ENCODE measurements around the gene FOXQ1. TPM values are rescaled to one million over a fixed set of nuclear protein-coding genes. Genes with fewer than 3 reads are reported as not detected.
A peak's percentile ranks its signal among the peaks of the same experiment; 100 is the strongest.

The FOXQ1 gene
- total and polyA plus RNA-seq, 2 of the 13 experiments (the other 11 are each of a cell fraction or from before 2014, with no cell fraction given) = 35.2 to 39.8 TPM

- TF ChIP-seq REXO4 (CRISPR knock-in tag; IDR thresholded peaks at IDR 0.05; ENCODE audit: borderline replicate concordance) (no peak), XRCC5 (optimal IDR thresholded peaks at IDR 0.05; ENCODE audit: low read length) (peak; percentile 66), TAF15 (IDR thresholded peaks at IDR 0.05; ENCODE audit: low read depth, low read length, poor library complexity, severe bottlenecking) (no peak), ZFX (CRISPR knock-in tag; IDR thresholded peaks at IDR 0.05; ENCODE audit: low read depth) (peak; percentile 38; the same call in 1 of the 2 replicates), REL (CRISPR knock-in tag; conservative IDR thresholded peaks at IDR 0.05) (no peak), AKNA (CRISPR knock-in tag; IDR thresholded peaks at IDR 0.05; ENCODE audit: borderline replicate concordance) (no peak), RAD21 (CRISPR knock-in tag; IDR thresholded peaks at IDR 0.05) (peak; percentile 46), ZNF703 (CRISPR knock-in tag; IDR thresholded peaks at IDR 0.05; ENCODE audit: borderline replicate concordance) (no peak), ZBED4 (CRISPR knock-in tag; IDR thresholded peaks at IDR 0.05; ENCODE audit: borderline replicate concordance) (peak; percentile 85; the same call in 1 of the 2 replicates), TFDP2 (CRISPR knock-in tag; IDR thresholded peaks at IDR 0.05) (no peak), NFKBIZ (CRISPR knock-in tag; IDR thresholded peaks at IDR 0.05) (peak; percentile 57; the same call in 1 of the 2 replicates), ZNF484 (CRISPR knock-in tag; IDR thresholded peaks at IDR 0.05; ENCODE audit: borderline replicate concordance, low read depth) (no peak), ZSCAN31 (CRISPR knock-in tag; IDR thresholded peaks at IDR 0.05; ENCODE audit: low read depth) (peak; percentile 36; the same call in 1 of the 2 replicates), HOXA3 (CRISPR knock-in tag; IDR thresholded peaks at IDR 0.05) (peak; percentile 78; the same call in 1 of the 2 replicates), MEIS2 (CRISPR knock-in tag; IDR thresholded peaks at IDR 0.05) (peak; percentile 92), ZNF792 (CRISPR knock-in tag; IDR thresholded peaks at IDR 0.05) (peak; percentile 83; the same call in 1 of the 2 replicates), KMT2B (CRISPR knock-in tag; IDR thresholded peaks at IDR 0.05) (peak; percentile 55; the same call in 1 of the 2 replicates), HNF1B (CRISPR knock-in tag; IDR thresholded peaks at IDR 0.05) (peak; percentile 60; the same call in 1 of the 2 replicates)
Observed at GRCh38 chr6:1322696-1323219, 10.9 kb downstream of the FOXQ1 start (continued).
